BLaER1 treated with 17β-estradiol and CSF1 and Interleukin-3, amounts not matched to agents 10 nM and 100 nM (cell line): Measurements from ENCODE around the gene MRPS15.

Source experiments
- H3K27ac ChIP-seq, 11 experiments: shearing (Covaris generic); formaldehyde crosslinking; 2 replicates each; pipeline ENCODE4 v1.8.1; 2022
- H3K27me3 ChIP-seq, 11 experiments: shearing (Covaris generic); formaldehyde crosslinking; 2 replicates each; pipeline ENCODE4 v1.8.1; 2022
- H3K36me3 ChIP-seq, 11 experiments: shearing (Covaris generic); formaldehyde crosslinking; 2 replicates each; pipeline ENCODE4 v1.8.1; 2022
- H3K4me1 ChIP-seq, 10 experiments: shearing (Covaris generic); formaldehyde crosslinking; 2 replicates each; pipeline ENCODE4 v1.8.1; 2022
- H3K4me2 ChIP-seq, 11 experiments: shearing (Covaris generic); formaldehyde crosslinking; 2 replicates each; pipeline ENCODE4 v1.8.1; 2022
- H3K4me3 ChIP-seq, 10 experiments: shearing (Covaris generic); formaldehyde crosslinking; 2 replicates each; pipeline ENCODE4 v1.8.1; 2022
- H3K9ac ChIP-seq, 11 experiments: shearing (Covaris generic); formaldehyde crosslinking; 2 replicates each; pipeline ENCODE4 v1.8.1; 2022
- H3K9me3 ChIP-seq, 11 experiments: shearing (Covaris generic); formaldehyde crosslinking; replicated peaks in 1 of 11; 2 replicates each; pipeline ENCODE4 v1.8.1; 2022
- H4K20me1 ChIP-seq, 11 experiments: shearing (Covaris generic); formaldehyde crosslinking; 2 replicates each; pipeline ENCODE4 v1.8.1; 2022
- Cebpa-rat ChIP-seq, 11 experiments: shearing (Covaris generic); IDR thresholded peaks; 2 replicates each; pipeline ENCODE4 v1.8.1; 2022

The MRPS15 gene

GRCh38 chr1:36467700-36468455, 3.7 kb upstream of the MRPS15 start:
- Histone ChIP-seq H3K4me3 (no peak overlapping the region), H3K27me3 (no peaks in the 10 kb centered on the region), H4K20me1 (no peaks in the 10 kb centered on the region), H3K27ac (no peak overlapping the region), H3K9ac (no peak overlapping the region), H3K4me2 (no peak overlapping the region), H3K9me3 (peaks cover 0 to 5% (median 0%) of the 10 kb centered on the region in 11 experiments; a peak in 2 of 22 replicates), H3K4me1 (peaks cover 19 to 32% (median 28%) of the 10 kb centered on the region in 10 experiments), H3K36me3 (no peaks in the 10 kb centered on the region)
- TF ChIP-seq Cebpa-rat (IDR thresholded peaks at IDR 0.05): no peak

- Histone ChIP-seq H3K9me3 (peaks cover 0 to 5% (median 0%) of the 10 kb centered on the region in 11 experiments; a peak in 2 of 22 replicates), H3K27ac (no peak overlapping the region), H3K4me3 (no peak overlapping the region), H3K27me3 (no peaks in the 10 kb centered on the region), H3K9ac (no peak overlapping the region), H3K36me3 (peaks cover 0 to 7% (median 6%) of the 10 kb centered on the region in 11 experiments; a peak in 18 of 22 replicates), H3K4me2 (no peak overlapping the region), H4K20me1 (peaks cover 0 to 2% (median 0%) of the 10 kb centered on the region in 11 experiments; a peak in 1 of 22 replicates), H3K4me1 (peaks cover 21 to 41% (median 37%) of the 10 kb centered on the region in 10 experiments)
- no peak for TF ChIP-seq Cebpa-rat (IDR thresholded peaks at IDR 0.05)
Observed at GRCh38 chr1:36467027-36467410, 2.8 kb upstream of the MRPS15 start.

GRCh38 chr1:36466370-36467026, 2.3 kb upstream of the MRPS15 start:
- peaks cover 0 to 5% (median 0%) of the 10 kb centered on the region in 11 experiments; a peak in 2 of 22 replicates for H3K9me3 ChIP-seq
- H3K27ac ChIP-seq: peak overlapping the region in 2 of 11 experiments; percentile 13 to 28; a peak in 1 of 22 replicates
- H3K9ac ChIP-seq: no peak overlapping the region
- no peaks in the 10 kb centered on the region for H3K27me3 ChIP-seq
- H3K4me2 ChIP-seq: peak overlapping the region in 6 of 11 experiments; percentile 4 to 99 (median 46); a peak in 6 of 22 replicates
- peaks cover 0 to 7% (median 0%) of the 10 kb centered on the region in 11 experiments; a peak in 2 of 22 replicates for H4K20me1 ChIP-seq
- H3K4me3 ChIP-seq: no peak overlapping the region
- no peak for TF ChIP-seq Cebpa-rat (IDR thresholded peaks at IDR 0.05)
- peaks cover 5 to 13% (median 11%) of the 10 kb centered on the region in 11 experiments; a peak in 20 of 22 replicates for H3K36me3 ChIP-seq
- H3K4me1 ChIP-seq: peaks cover 21 to 46% (median 42%) of the 10 kb centered on the region in 10 experiments

GRCh38 chr1:36465731-36466369, 1.7 kb upstream of the MRPS15 start:
- Histone ChIP-seq H3K4me2 (peak overlapping the region in 10 of 11 experiments; percentile 4 to 99 (median 68); a peak in 13 of 22 replicates), H3K9me3 (peaks cover 0 to 5% (median 0%) of the 10 kb centered on the region in 11 experiments; a peak in 2 of 22 replicates), H3K27me3 (peaks cover 0 to 2% (median 0%) of the 10 kb centered on the region in 11 experiments; a peak in 1 of 22 replicates), H3K36me3 (peaks cover 11 to 19% (median 18%) of the 10 kb centered on the region in 11 experiments), H3K27ac (peak overlapping the region in 2 of 11 experiments; percentile 13 to 28; a peak in 3 of 22 replicates), H4K20me1 (peaks cover 0 to 13% (median 0%) of the 10 kb centered on the region in 11 experiments; a peak in 4 of 22 replicates), H3K4me1 (peaks cover 21 to 52% (median 49%) of the 10 kb centered on the region in 10 experiments), H3K9ac (no peak overlapping the region), H3K4me3 (no peak overlapping the region)
- TF ChIP-seq Cebpa-rat (IDR thresholded peaks at IDR 0.05): no peak

GRCh38 chr1:36464605-36465393, 615 bp upstream of the MRPS15 start:
- peaks cover 19 to 30% (median 28%) of the 10 kb centered on the region in 11 experiments for H3K36me3 ChIP-seq
- H3K4me1 ChIP-seq: peaks cover 21 to 63% (median 59%) of the 10 kb centered on the region in 10 experiments
- H4K20me1 ChIP-seq: peaks cover 0 to 22% (median 0%) of the 10 kb centered on the region in 11 experiments; a peak in 6 of 22 replicates
- H3K4me3 ChIP-seq: peak overlapping the region; percentile 76 to 95 (median 90)
- H3K9me3 ChIP-seq: peaks cover 0 to 5% (median 0%) of the 10 kb centered on the region in 11 experiments; a peak in 2 of 22 replicates
- no peak for TF ChIP-seq Cebpa-rat (IDR thresholded peaks at IDR 0.05)
- H3K4me2 ChIP-seq: peak overlapping the region; percentile 57 to 99 (median 96)
- H3K9ac ChIP-seq: peak overlapping the region; percentile 80 to 92 (median 86)
- peak overlapping the region; percentile 81 to 92 (median 87) for H3K27ac ChIP-seq
- H3K27me3 ChIP-seq: peaks cover 0 to 13% (median 0%) of the 10 kb centered on the region in 11 experiments; a peak in 3 of 22 replicates

GRCh38 chr1:36463463-36463802, 751 bp downstream of the MRPS15 start:
- Histone ChIP-seq H3K4me3 (peak overlapping the region; percentile 76 to 95 (median 90)), H3K27me3 (peaks cover 0 to 15% (median 0%) of the 10 kb centered on the region in 11 experiments; a peak in 3 of 22 replicates), H4K20me1 (peaks cover 0 to 36% (median 9%) of the 10 kb centered on the region in 11 experiments; a peak in 15 of 22 replicates), H3K4me1 (peaks cover 31 to 76% (median 73%) of the 10 kb centered on the region in 10 experiments), H3K27ac (peak overlapping the region; percentile 81 to 92 (median 87); a peak in 21 of 22 replicates), H3K9me3 (peaks cover 0 to 5% (median 0%) of the 10 kb centered on the region in 11 experiments; a peak in 2 of 22 replicates), H3K9ac (peak overlapping the region; percentile 80 to 92 (median 86)), H3K36me3 (peaks cover 19 to 38% (median 32%) of the 10 kb centered on the region in 11 experiments), H3K4me2 (peak overlapping the region; percentile 92 to 99 (median 98))
- TF ChIP-seq Cebpa-rat (IDR thresholded peaks at IDR 0.05): no peak

- Histone ChIP-seq H3K36me3 (peaks cover 46 to 74% (median 61%) of the 10 kb centered on the region in 11 experiments), H3K4me2 (peak overlapping the region; percentile 77 to 99 (median 91)), H4K20me1 (peaks cover 5 to 77% (median 18%) of the 10 kb centered on the region in 11 experiments; a peak in 16 of 22 replicates), H3K9ac (peak overlapping the region in 6 of 11 experiments; percentile 15 to 73 (median 60); a peak in 11 of 22 replicates), H3K4me1 (peaks cover 41 to 82% (median 79%) of the 10 kb centered on the region in 10 experiments), H3K4me3 (peak overlapping the region in 3 of 10 experiments; percentile 26 to 40 (median 36); a peak in 1 of 20 replicates), H3K27me3 (peaks cover 0 to 41% (median 0%) of the 10 kb centered on the region in 11 experiments; a peak in 5 of 22 replicates), H3K27ac (peak overlapping the region in 8 of 11 experiments; percentile 19 to 87 (median 56); a peak in 15 of 22 replicates), H3K9me3 (no peaks in the 10 kb centered on the region)
- TF ChIP-seq Cebpa-rat (IDR thresholded peaks at IDR 0.05): no peak
Observed at GRCh38 chr1:36458910-36459309, 5.3 kb downstream of the MRPS15 start.
